HG02763 (cell line): ENCODE measurements around the gene ATP6V1G1.
A peak's percentile ranks its signal among the peaks of the same experiment; 100 is the strongest.

ENCODE experiments used
- ATAC-seq: cut with Tn5 transposase; IDR thresholded peaks from one replicate; pipeline ENCODE4 v1.9.1; 2021; ENCODE audit warnings: mild to moderate bottlenecking, moderate library complexity; ENCODE audit not compliant: unreplicated experiment

ATP6V1G1 gene

GRCh38 chr9:114587345-114588202, at the start of gene ATP6V1G1:
Gene ATP6V1G1 (plus strand): TSS chr9:114587769. CDS start chr9:114587839, 70 bp downstream.
- peak; percentile 94 for ATAC-seq

- no peak for ATAC-seq
Measured at GRCh38 chr9:114538241-114538640, 49.3 kb upstream of the ATP6V1G1 start.

GRCh38 chr9:114539701-114540380, 47.7 kb upstream of the ATP6V1G1 start:
- no peak for ATAC-seq

GRCh38 chr9:114545055-114545454, 42.5 kb upstream of the ATP6V1G1 start:
- no peak for ATAC-seq

GRCh38 chr9:114546851-114547250, 40.7 kb upstream of the ATP6V1G1 start:
- no peak for ATAC-seq

GRCh38 chr9:114549697-114550330, 37.8 kb upstream of the ATP6V1G1 start:
- ATAC-seq = no peak

GRCh38 chr9:114551750-114552685, 35.6 kb upstream of the ATP6V1G1 start:
- ATAC-seq = no peak

- ATAC-seq = no peak
Measured at GRCh38 chr9:114552706-114553105, 34.9 kb upstream of the ATP6V1G1 start.

- ATAC-seq = no peak
Measured at GRCh38 chr9:114553202-114553601, 34.4 kb upstream of the ATP6V1G1 start.

- ATAC-seq = no peak
Measured at GRCh38 chr9:114555696-114556095, 31.9 kb upstream of the ATP6V1G1 start.

GRCh38 chr9:114558027-114558675, 29.4 kb upstream of the ATP6V1G1 start:
- ATAC-seq = no peak

- ATAC-seq = no peak
Measured at GRCh38 chr9:114559830-114560513, 27.6 kb upstream of the ATP6V1G1 start.

GRCh38 chr9:114560956-114561355, 26.6 kb upstream of the ATP6V1G1 start:
- no peak for ATAC-seq

GRCh38 chr9:114561771-114562170, 25.8 kb upstream of the ATP6V1G1 start:
- no peak for ATAC-seq

- no peak for ATAC-seq
Measured at GRCh38 chr9:114565204-114565603, 22.4 kb upstream of the ATP6V1G1 start.

- ATAC-seq = no peak
Measured at GRCh38 chr9:114570742-114571141, 16.8 kb upstream of the ATP6V1G1 start.

- ATAC-seq = no peak
Measured at GRCh38 chr9:114571391-114571790, 16.2 kb upstream of the ATP6V1G1 start.

- no peak for ATAC-seq
Measured at GRCh38 chr9:114572199-114572598, 15.4 kb upstream of the ATP6V1G1 start.

GRCh38 chr9:114574438-114574837, 13.1 kb upstream of the ATP6V1G1 start:
- no peak for ATAC-seq
